K562 (cell line): ENCODE measurements around the gene APEX1. TPM values are rescaled to one million over a fixed set of nuclear protein-coding genes. Genes with fewer than 3 reads are reported as not detected.

Experiments used
- CTBP1 ChIP-seq: fragments of 450-650 bp; IDR thresholded peaks from 2 replicates; pipeline ENCODE4 v1.6.1; 2016; ENCODE audit warnings: borderline replicate concordance
- DACH1 ChIP-seq: fragments of 450-650 bp; IDR thresholded peaks from 2 replicates; pipeline ENCODE4 v1.6.1; 2018; ENCODE audit not compliant: partially characterized antibody
- FOXK2 ChIP-seq, 2 experiments: fragments of 450-650 bp; IDR thresholded peaks in 1 of 2; conservative IDR thresholded peaks in 1 of 2; 2 replicates each; pipeline ENCODE4 v1.6.1; 2016; ENCODE audit warnings: low read depth in 2 of 2, mild to moderate bottlenecking in 1 of 2
- GTF2F1 ChIP-seq: IDR thresholded peaks from 2 replicates; pipeline ENCODE4 v1.6.1; 2011; ENCODE audit warnings: low read depth, low read length, improper control_type of control experiment
- HDAC2 ChIP-seq: fragments of 450-650 bp; IDR thresholded peaks from 2 replicates; pipeline ENCODE4 v1.6.1; 2016; ENCODE audit warnings: mild to moderate bottlenecking
- HDAC8 ChIP-seq: fragments of 450-650 bp; IDR thresholded peaks from 2 replicates; pipeline ENCODE4 v1.6.1; 2016; ENCODE audit warnings: mild to moderate bottlenecking, missing genetic modification characterization, moderate library complexity, missing compliant biosample characterization
- HMGN3 ChIP-seq: IDR thresholded peaks from 2 replicates; pipeline ENCODE4 v1.6.1; 2011; ENCODE audit warnings: borderline replicate concordance, low read depth, mild to moderate bottlenecking, mixed read lengths, low read length; ENCODE audit not compliant: insufficient read length; ENCODE audit errors: extremely low read depth
- MAZ ChIP-seq, 2 experiments: fragments of 450-650 bp in 1 of 2; sonication (generic) in 1 of 2; formaldehyde crosslinking; IDR thresholded peaks in 1 of 2; conservative IDR thresholded peaks in 1 of 2; 2 replicates each; pipeline versions ENCODE4 v1.4.0 to v1.5.0; 2020; ENCODE audit warnings: mild to moderate bottlenecking in 1 of 2, missing genetic modification reagents in 1 of 2
- NCOA2 ChIP-seq, 2 experiments: fragments of 450-650 bp; IDR thresholded peaks; 2 replicates each; pipeline ENCODE4 v1.6.1; 2018; ENCODE audit warnings: mild to moderate bottlenecking in 2 of 2, moderate library complexity in 1 of 2; ENCODE audit not compliant: partially characterized antibody in 2 of 2
- NFE2L1 ChIP-seq: fragments of 450-650 bp; IDR thresholded peaks from 2 replicates; pipeline ENCODE4 v1.6.1; 2016; ENCODE audit warnings: missing genetic modification characterization, low read depth, mild to moderate bottlenecking, missing compliant biosample characterization, moderate library complexity, borderline replicate concordance
- NFIC ChIP-seq: fragments of 450-650 bp; IDR thresholded peaks from 2 replicates; pipeline ENCODE4 v1.6.1; 2017; ENCODE audit warnings: mild to moderate bottlenecking, inconsistent platforms
- POLR2A ChIP-seq: fragments of 450-650 bp; conservative IDR thresholded peaks from 2 replicates; pipeline ENCODE4 v1.6.1; 2016
- RB1 ChIP-seq: fragments of 450-650 bp; IDR thresholded peaks from 2 replicates; pipeline ENCODE4 v1.6.1; 2017; ENCODE audit warnings: low read depth, mild to moderate bottlenecking
- TCF7 ChIP-seq: sonication (generic); IDR thresholded peaks from 2 replicates; pipeline ENCODE4 v1.6.1; 2016; ENCODE audit warnings: antibody characterized with exemption, borderline replicate concordance
- TEAD1 ChIP-seq, 2 experiments: fragments of 450-650 bp in 1 of 2; sonication (generic) in 1 of 2; formaldehyde crosslinking; IDR thresholded peaks; 2 replicates each; pipeline versions ENCODE4 v1.4.0 to v1.8.0; 2020 to 2022; ENCODE audit warnings: mild to moderate bottlenecking in 2 of 2, missing genetic modification reagents in 1 of 2
- TFAM ChIP-seq: fragments of 250-450 bp; sonication (Bioruptor Pico); conservative IDR thresholded peaks from 2 replicates; pipeline ENCODE4 v1.5.0; 2021; ENCODE audit warnings: mild to moderate bottlenecking, moderate library complexity
- ZNF764 ChIP-seq: fragments of 250-450 bp; sonication (Bioruptor Pico); IDR thresholded peaks from 2 replicates; pipeline ENCODE4 v1.4.0; 2020; ENCODE audit warnings: low read depth, mild to moderate bottlenecking, moderate library complexity
- ZNF830 ChIP-seq: fragments of 250-450 bp; sonication (Bioruptor Pico); IDR thresholded peaks from 2 replicates; pipeline ENCODE4 v1.5.0; 2021; ENCODE audit warnings: mild to moderate bottlenecking
- polyA plus RNA-seq, 8 experiments: library from polyadenylated mRNA; depleted of rRNA in 4 of 8; stranded (reverse) in 5 of 8; unstranded in 3 of 8; fragments of >200 nt; fragmentation: Nextera tagmentation in 2 of 8; fragmentation: Illumina TruSeq in 1 of 8; extraction: Ambion mirVana in 2 of 8; extraction: Trizol in 1 of 8; gene quantifications; 2 replicates each; pipeline versions ENCODE4 v1.2.1 to v1.2.3, GENCODE V29; 2011 to 2014; ENCODE audit warnings: inconsistent platforms in 1 of 8, missing spikeins in 1 of 8
- total RNA-seq, 7 experiments: library from RNA; depleted of rRNA in 6 of 7; stranded (reverse); fragments of >200 nt in 6 of 7; fragmentation: Illumina TruSeq in 2 of 7; extraction: Trizol in 2 of 7; gene quantifications; 2 replicates each; pipeline versions ENCODE4 v1.2.1 to v1.2.3, GENCODE V29; 2011 to 2021; ENCODE audit warnings: low replicate concordance in 1 of 7
- TF ChIP-seq, protein P1 (sequence below), 3 experiments: fragments of 200-800 bp in 1 of 3; fragments of 250-450 bp in 1 of 3; fragments of 450-650 bp in 1 of 3; sonication (Bioruptor Pico) in 1 of 3; sonication (Bioruptor generic) in 1 of 3; formaldehyde crosslinking in 1 of 3; IDR thresholded peaks; 2 replicates each; pipeline versions ENCODE4 v1.6.1 to v1.8.0; 2016 to 2022; ENCODE audit warnings: mild to moderate bottlenecking in 2 of 3, missing genetic modification characterization in 2 of 3, missing compliant biosample characterization in 1 of 3, moderate library complexity in 1 of 3
- TF ChIP-seq, protein P2 (sequence below): fragments of 450-650 bp; formaldehyde crosslinking; IDR thresholded peaks from 2 replicates; pipeline ENCODE4 v1.4.0; 2020; ENCODE audit warnings: mild to moderate bottlenecking, moderate library complexity
- TF ChIP-seq, protein P3 (sequence below): fragments of 450-650 bp; conservative IDR thresholded peaks from 2 replicates; pipeline ENCODE4 v1.6.1; 2016; ENCODE audit warnings: missing genetic modification characterization, low read depth, mild to moderate bottlenecking, control low read depth, missing compliant biosample characterization

APEX1 gene
- total and polyA plus RNA-seq, 9 of the 15 experiments (the other 6 are each of a cell fraction or from before 2014, with no cell fraction given), result 50.2 to 274 (median 158) TPM

DNA sequence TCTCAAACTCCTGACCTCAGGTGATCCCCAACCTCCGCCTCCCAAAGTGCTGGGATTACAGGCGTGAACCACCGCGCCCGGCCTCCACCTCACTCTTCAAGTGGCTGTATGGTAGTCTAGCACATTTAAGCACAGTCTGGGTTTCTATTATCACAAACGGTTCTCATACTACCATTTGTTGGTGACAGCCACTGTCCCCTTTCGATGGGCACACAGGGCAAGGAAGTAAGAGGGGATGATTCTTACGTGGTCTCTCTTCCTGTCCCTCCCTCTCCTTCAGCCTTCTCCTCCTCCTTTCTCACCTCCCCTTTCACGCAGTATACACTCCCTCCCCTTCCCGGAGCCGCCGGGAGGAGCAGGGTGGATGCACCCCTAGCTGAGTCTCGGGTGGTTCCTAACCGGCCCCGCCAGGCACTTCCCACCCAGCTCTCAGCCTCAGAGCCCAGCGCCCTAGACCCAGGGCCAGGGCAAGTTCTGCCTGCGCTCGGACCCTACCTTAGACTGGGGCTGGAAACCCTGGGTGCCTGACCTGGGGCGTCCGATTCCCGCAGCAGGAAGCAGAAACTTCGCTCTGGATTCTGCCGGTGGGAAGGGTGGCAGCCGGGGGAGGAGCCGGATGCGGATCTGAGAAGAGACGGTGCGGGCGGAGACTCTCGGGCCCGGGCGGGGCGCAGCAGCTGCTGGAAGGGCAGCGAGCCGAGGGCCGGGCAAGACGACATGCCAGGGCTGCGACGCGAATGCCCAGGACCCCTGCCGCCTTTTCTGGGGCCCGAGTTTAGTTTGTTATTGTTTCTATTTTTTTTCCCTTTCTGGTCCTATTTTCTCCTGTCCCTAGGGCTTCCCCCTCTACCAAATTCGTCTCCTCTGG lies 41.9 kb upstream of the APEX1 start, which contains the start of gene TEP1 (continued):
- TF ChIP-seq, protein P1, sequence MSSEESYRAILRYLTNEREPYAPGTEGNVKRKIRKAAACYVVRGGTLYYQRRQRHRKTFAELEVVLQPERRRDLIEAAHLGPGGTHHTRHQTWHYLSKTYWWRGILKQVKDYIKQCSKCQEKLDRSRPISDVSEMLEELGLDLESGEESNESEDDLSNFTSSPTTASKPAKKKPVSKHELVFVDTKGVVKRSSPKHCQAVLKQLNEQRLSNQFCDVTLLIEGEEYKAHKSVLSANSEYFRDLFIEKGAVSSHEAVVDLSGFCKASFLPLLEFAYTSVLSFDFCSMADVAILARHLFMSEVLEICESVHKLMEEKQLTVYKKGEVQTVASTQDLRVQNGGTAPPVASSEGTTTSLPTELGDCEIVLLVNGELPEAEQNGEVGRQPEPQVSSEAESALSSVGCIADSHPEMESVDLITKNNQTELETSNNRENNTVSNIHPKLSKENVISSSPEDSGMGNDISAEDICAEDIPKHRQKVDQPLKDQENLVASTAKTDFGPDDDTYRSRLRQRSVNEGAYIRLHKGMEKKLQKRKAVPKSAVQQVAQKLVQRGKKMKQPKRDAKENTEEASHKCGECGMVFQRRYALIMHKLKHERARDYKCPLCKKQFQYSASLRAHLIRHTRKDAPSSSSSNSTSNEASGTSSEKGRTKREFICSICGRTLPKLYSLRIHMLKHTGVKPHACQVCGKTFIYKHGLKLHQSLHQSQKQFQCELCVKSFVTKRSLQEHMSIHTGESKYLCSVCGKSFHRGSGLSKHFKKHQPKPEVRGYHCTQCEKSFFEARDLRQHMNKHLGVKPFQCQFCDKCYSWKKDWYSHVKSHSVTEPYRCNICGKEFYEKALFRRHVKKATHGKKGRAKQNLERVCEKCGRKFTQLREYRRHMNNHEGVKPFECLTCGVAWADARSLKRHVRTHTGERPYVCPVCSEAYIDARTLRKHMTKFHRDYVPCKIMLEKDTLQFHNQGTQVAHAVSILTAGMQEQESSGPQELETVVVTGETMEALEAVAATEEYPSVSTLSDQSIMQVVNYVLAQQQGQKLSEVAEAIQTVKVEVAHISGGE (CRISPR knock-in tag; IDR thresholded peaks at IDR 0.05), result peak; percentile 17 to 87 (median 54); a peak in 3 of 6 replicates
- TF ChIP-seq TEAD1 (CRISPR knock-in tag; IDR thresholded peaks at IDR 0.05) (no peak), POLR2A (peak; percentile 77), GTF2F1 (no peak), NFIC (peak; percentile 7; the same call in 1 of the 2 replicates), HDAC8 (no peak), FOXK2 (conservative IDR thresholded peaks at IDR 0.05 in 1 of 2, IDR thresholded peaks at IDR 0.05 in 1 of 2; ENCODE audit: low read depth in 2 of 2) (peak in 1 of 2 experiments; percentile 34; a peak in 1 of 4 replicates), ZNF764 (CRISPR knock-in tag) (0 out of 2 replicates have a peak, but pooled peaks have one; percentile 31), TCF7 (no peak), ZNF830 (CRISPR knock-in tag) (no peak), NCOA2 (IDR thresholded peaks at IDR 0.05; ENCODE audit: partially characterized antibody in 2 of 2) (no peak), CTBP1 (peak; percentile 66), DACH1 (no peak), TFAM (CRISPR knock-in tag) (no peak), HDAC2 (peak; percentile 57; the same call in 1 of the 2 replicates), MAZ (CRISPR knock-in tag; conservative IDR thresholded peaks at IDR 0.05 in 1 of 2, IDR thresholded peaks at IDR 0.05 in 1 of 2) (peak; percentile 62 to 77), NFE2L1 (tag) (no peak), HMGN3 (peak; percentile 39), RB1 (0 out of 2 replicates have a peak, but pooled peaks have one; percentile 12)
- TF ChIP-seq, protein P2, sequence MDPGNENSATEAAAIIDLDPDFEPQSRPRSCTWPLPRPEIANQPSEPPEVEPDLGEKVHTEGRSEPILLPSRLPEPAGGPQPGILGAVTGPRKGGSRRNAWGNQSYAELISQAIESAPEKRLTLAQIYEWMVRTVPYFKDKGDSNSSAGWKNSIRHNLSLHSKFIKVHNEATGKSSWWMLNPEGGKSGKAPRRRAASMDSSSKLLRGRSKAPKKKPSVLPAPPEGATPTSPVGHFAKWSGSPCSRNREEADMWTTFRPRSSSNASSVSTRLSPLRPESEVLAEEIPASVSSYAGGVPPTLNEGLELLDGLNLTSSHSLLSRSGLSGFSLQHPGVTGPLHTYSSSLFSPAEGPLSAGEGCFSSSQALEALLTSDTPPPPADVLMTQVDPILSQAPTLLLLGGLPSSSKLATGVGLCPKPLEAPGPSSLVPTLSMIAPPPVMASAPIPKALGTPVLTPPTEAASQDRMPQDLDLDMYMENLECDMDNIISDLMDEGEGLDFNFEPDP (CRISPR knock-in tag), result 0 out of 2 replicates have a peak, but pooled peaks have one; percentile 81
- TF ChIP-seq, protein P3, sequence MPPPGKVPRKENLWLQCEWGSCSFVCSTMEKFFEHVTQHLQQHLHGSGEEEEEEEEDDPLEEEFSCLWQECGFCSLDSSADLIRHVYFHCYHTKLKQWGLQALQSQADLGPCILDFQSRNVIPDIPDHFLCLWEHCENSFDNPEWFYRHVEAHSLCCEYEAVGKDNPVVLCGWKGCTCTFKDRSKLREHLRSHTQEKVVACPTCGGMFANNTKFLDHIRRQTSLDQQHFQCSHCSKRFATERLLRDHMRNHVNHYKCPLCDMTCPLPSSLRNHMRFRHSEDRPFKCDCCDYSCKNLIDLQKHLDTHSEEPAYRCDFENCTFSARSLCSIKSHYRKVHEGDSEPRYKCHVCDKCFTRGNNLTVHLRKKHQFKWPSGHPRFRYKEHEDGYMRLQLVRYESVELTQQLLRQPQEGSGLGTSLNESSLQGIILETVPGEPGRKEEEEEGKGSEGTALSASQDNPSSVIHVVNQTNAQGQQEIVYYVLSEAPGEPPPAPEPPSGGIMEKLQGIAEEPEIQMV (tag), result 0 out of 2 replicates have a peak, but pooled peaks have one; percentile 29
